Activated CD8-positive, alpha-beta T cell treated with anti-CD3 and anti-CD28 coated beads for 36 hours (primary cell): ENCODE measurements around the gene DNHD1. TPM values are rescaled to one million over a fixed set of nuclear protein-coding genes. Genes with fewer than 3 reads are reported as not detected.

Experiments used
- ATAC-seq: fragments of 200-7000 bp; cut with Tn5 transposase; one replicate; pipeline ENCODE4 v1.10.0; 2021; ENCODE audit warnings: mild to moderate bottlenecking, moderate library complexity
- CTCF ChIA-PET: fragments of 350-600 bp; sonication (Branson Sonifier 250); formaldehyde crosslinking; loops from one replicate; lab custom pipeline; 2021; ENCODE audit warnings: antibody characterized with exemption; lab: Charles Lee
- POLR2A ChIA-PET: fragments of 350-600 bp; sonication (Branson Sonifier 250); formaldehyde crosslinking; loops from one replicate; lab custom pipeline; 2021; ENCODE audit warnings: antibody characterized with exemption; lab: Charles Lee
- DNase-seq: peaks from one replicate; pipeline ENCODE4 v3.0.0-alpha.2; 2020
- H3K27ac Mint-ChIP-seq: one replicate; pipeline ENCODE4 v1.8.0; 2021; ENCODE audit warnings: mild to moderate bottlenecking, mixed read lengths
- H3K27me3 Mint-ChIP-seq: one replicate; pipeline ENCODE4 v1.8.0; 2021; ENCODE audit warnings: mixed read lengths
- H3K36me3 Mint-ChIP-seq: one replicate; pipeline ENCODE4 v1.8.0; 2021; ENCODE audit warnings: low read depth, mixed read lengths
- H3K4me1 Mint-ChIP-seq: one replicate; pipeline ENCODE4 v1.8.0; 2021; ENCODE audit warnings: low read depth, mixed read lengths
- H3K4me3 Mint-ChIP-seq: one replicate; pipeline ENCODE4 v1.8.0; 2021; ENCODE audit warnings: mild to moderate bottlenecking, moderate library complexity, mixed read lengths
- H3K9me3 Mint-ChIP-seq: one replicate; pipeline ENCODE4 v1.8.0; 2021; ENCODE audit warnings: mixed read lengths
- CTCF ChIP-seq: fragments of 200-600 bp; IDR thresholded peaks from one replicate; pipeline ENCODE4 v1.8.0; 2022; ENCODE audit warnings: antibody characterized with exemption, mild to moderate bottlenecking
- intact Hi-C: fragments of 100-400 bp; cut with micrococcal nuclease; formaldehyde crosslinking; loops from one replicate; pipeline ENCODE4 v1.10.0; 2022
- total RNA-seq, 2 experiments: library from RNA; stranded (reverse); gene quantifications; one replicate each; pipeline ENCODE4 v1.2.3, GENCODE V29; 2021

The DNHD1 gene
- total RNA-seq, 2 experiments from 2014 or later: 27.5 to 28.2 TPM

DNA sequence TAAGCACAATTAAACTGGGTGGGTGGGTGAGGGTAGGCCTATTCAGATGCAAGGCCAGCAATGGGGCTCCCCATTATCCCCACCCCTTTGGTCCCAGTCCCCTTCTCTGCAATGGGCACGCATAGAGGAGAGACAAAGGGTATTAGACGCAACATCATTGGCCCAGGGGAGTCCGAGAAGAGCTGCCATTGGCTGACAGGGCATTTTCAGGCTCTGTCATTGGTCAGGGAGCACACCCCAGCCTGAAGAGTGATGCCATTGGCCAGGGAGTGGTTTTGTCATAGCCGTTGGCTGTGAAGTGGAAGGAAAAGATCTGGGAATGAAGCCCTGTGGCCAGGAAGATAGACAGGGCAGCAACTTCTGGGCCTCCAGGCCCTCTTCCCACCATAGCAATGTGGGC is 20.5 kb upstream of the DNHD1 start:
- Mint-ChIP-seq H3K4me3 (no peak overlapping the region), H3K9me3 (no peaks in the 10 kb centered on the region), H3K27ac (no peak overlapping the region), H3K4me1 (peaks cover 29% of the 10 kb centered on the region), H3K27me3 (no peaks in the 10 kb centered on the region), H3K36me3 (peaks cover 13% of the 10 kb centered on the region)
- ATAC-seq (no peak), DNase-seq (no peak)
- TF ChIP-seq CTCF: no peak
- CTCF ChIA-PET: interaction anchor here (1.3 to 7.7 kb wide), 3 partner anchors 32 to 98 kb away, joined by 3 to 41 read pairs (median 36); partner anchors contain the start of gene HPX
- intact Hi-C loops: no loop called here
- POLR2A ChIA-PET: interaction anchor here (1.3 to 1.4 kb wide), 2 partner anchors 74 to 173 kb away, joined by 3 read pairs; no protein-coding TSS in a partner anchor

- peaks cover 34% of the 10 kb centered on the region for H3K4me1 Mint-ChIP-seq
- DNase-seq (no peak), ATAC-seq (no peak)
- no peaks in the 10 kb centered on the region for H3K27me3 Mint-ChIP-seq
- intact Hi-C loops: no loop called here
- ChIA-PET POLR2A (no interaction called here), CTCF (no interaction called here)
- no peaks in the 10 kb centered on the region for H3K9me3 Mint-ChIP-seq
- no peak for TF ChIP-seq CTCF
- peak overlapping the region; percentile 87 for H3K4me3 Mint-ChIP-seq
- peaks cover 27% of the 10 kb centered on the region for H3K36me3 Mint-ChIP-seq
- peak overlapping the region; percentile 96 for H3K27ac Mint-ChIP-seq
Measured at GRCh38 chr11:6480299-6480914, 16.7 kb upstream of the DNHD1 start.

DNA sequence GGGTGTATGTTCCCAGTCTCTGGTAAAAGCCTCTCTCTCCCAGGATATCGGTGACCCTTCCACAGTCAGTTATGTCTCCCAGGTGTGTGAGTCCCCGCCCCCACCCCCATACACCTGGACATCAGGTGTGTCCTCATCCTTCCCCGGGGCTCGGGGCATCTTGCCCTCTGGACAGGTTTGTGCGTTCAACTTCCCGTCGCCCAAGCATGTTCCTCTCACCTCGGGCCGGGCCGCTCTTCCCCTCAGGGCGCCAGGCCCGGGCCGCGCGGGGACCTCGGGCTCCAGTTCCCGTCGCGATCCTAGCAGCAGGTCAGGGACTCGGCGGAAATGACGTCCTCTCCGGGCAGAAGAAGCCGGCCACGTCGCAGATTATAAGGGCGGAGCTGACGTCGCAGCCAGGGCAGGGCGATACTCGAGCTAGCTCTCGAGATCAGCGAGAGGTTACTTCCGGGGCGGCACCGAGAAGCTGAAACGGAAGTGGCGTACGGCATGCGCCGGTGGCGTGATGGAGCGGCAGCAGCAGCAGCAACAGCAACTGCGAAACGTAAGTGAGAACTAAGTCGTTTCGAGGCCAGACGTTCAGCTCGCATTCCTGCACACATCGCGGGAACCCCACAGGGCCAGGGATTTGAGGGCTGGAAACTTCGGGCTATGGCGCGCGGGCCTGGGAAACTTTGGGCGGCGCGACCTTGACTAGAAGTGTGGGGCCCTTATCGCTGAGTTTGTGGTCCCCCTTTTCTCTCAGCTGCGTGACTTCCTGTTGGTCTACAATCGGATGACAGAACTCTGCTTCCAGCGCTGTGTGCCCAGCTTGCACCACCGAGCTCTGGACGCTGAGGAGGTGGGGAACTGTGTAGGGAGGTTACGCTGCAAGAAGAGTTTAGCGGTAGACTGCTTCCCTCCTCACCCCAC is 15.8 kb upstream of the DNHD1 start, which contains the start of the genes ARFIP2 and TIMM10B:
ARFIP2 (minus strand) TSS at position 320 of the 912 bp plus-strand sequence. CDS start 910 bp downstream, outside the sequence.
TIMM10B (plus strand) TSS at position 490 of the 912 bp plus-strand sequence; CDS start at position 506, 16 bp downstream.
- DNase-seq (peak; percentile 99), ATAC-seq (peak; percentile 98)
- Mint-ChIP-seq H3K27me3 (no peaks in the 10 kb centered on the region), H3K36me3 (peaks cover 27% of the 10 kb centered on the region), H3K9me3 (no peaks in the 10 kb centered on the region), H3K27ac (peak within 1 kb of the TSS; percentile 96), H3K4me3 (peak within 1 kb of the TSS; percentile 87), H3K4me1 (peaks cover 34% of the 10 kb centered on the region)
- TF ChIP-seq CTCF: no peak
- CTCF ChIA-PET: interaction anchor here (0.9 to 2.4 kb wide), 13 partner anchors 9 to 257 kb away, joined by 3 to 32 read pairs (median 4); partner anchors contain the start of genes MRPL17, SMPD1 and TAF10
- intact Hi-C loops: no loop called here
- POLR2A ChIA-PET: interaction anchor here (0.5 to 4.5 kb wide), 19 partner anchors 13 to 266 kb away, joined by 3 to 25 read pairs (median 5); partner anchors contain the start of genes CAVIN3, DNHD1 and SMPD1

DNA sequence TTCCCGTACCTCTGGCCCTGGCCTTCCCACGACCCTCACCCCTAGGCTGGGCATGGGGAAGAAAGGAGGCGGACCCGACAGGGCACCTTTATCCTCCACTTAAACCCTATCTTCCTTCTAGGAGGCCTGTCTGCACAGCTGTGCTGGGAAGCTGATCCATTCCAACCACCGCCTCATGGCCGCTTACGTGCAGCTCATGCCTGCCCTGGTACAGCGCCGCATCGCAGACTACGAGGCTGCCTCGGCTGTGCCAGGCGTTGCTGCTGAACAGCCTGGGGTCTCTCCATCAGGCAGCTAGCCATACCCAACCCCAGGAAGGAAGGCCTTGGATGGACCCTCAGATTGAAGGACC is 15.2 kb upstream of the DNHD1 start:
- ATAC-seq: no peak
- peaks cover 34% of the 10 kb centered on the region for H3K4me1 Mint-ChIP-seq
- CTCF ChIA-PET: interaction anchor here (0.9 to 2.4 kb wide), 16 partner anchors 9 to 257 kb away, joined by 3 to 32 read pairs (median 4); partner anchors contain the start of genes MRPL17, SMPD1, TAF10 and TRIM3

More for the DNA sequence above, 15.2 kb upstream of the DNHD1 start:
- TF ChIP-seq CTCF: no peak
- peak; percentile 15 for DNase-seq
- POLR2A ChIA-PET: interaction anchor here (0.5 to 4.5 kb wide), 19 partner anchors 12 to 265 kb away, joined by 3 to 25 read pairs (median 5); partner anchors contain the start of genes CAVIN3, DNHD1 and SMPD1
- peaks cover 26% of the 10 kb centered on the region for H3K36me3 Mint-ChIP-seq
- peak overlapping the region; percentile 96 for H3K27ac Mint-ChIP-seq
- no peaks in the 10 kb centered on the region for H3K9me3 Mint-ChIP-seq
- H3K4me3 Mint-ChIP-seq: peak overlapping the region; percentile 87
- intact Hi-C loops: no loop called here
- H3K27me3 Mint-ChIP-seq: no peaks in the 10 kb centered on the region
